ENCODE results near the gene PI4KA.

- TF ChIP-seq CTCF (IDR thresholded peaks at IDR 0.05) (no peak), POLR2A (IDR thresholded peaks at IDR 0.05) (no peak)
These were observed 44.5 kb upstream of the PI4KA start for GRCh38 chr22:20903093-20903492.
